Effector memory CD8-positive, alpha-beta T cell (primary cell): ENCODE measurements around the gene PTCD1.

Source experiments
- ATAC-seq: fragments of 150-1000 bp; cut with Tn5 transposase; replicated peaks from 2 replicates; pipeline ENCODE4 v1.10.0; 2021; ENCODE audit warnings: mild to moderate bottlenecking, moderate library complexity
- DNase-seq, 3 experiments: peaks; one replicate each; pipeline ENCODE4 v3.0.0; 2021
- H3K27ac Mint-ChIP-seq, 2 donors: one replicate each; pipeline ENCODE4 v1.8.0; 2022; ENCODE audit warnings: mild to moderate bottlenecking in 2 of 2, mixed read lengths in 2 of 2, moderate library complexity in 2 of 2
- H3K27me3 Mint-ChIP-seq, 2 donors: one replicate each; pipeline ENCODE4 v1.8.0; 2022; ENCODE audit warnings: mixed read lengths in 2 of 2
- H3K36me3 Mint-ChIP-seq: one replicate; pipeline ENCODE4 v1.8.0; 2022; ENCODE audit warnings: mild to moderate bottlenecking, moderate library complexity, mixed read lengths; ENCODE audit not compliant: insufficient read depth
- H3K4me1 Mint-ChIP-seq, 2 donors: one replicate each; pipeline ENCODE4 v1.8.0; 2022; ENCODE audit warnings: low read depth in 2 of 2, mixed read lengths in 2 of 2
- H3K4me3 Mint-ChIP-seq, 2 donors: one replicate each; pipeline ENCODE4 v1.8.0; 2022; ENCODE audit warnings: mild to moderate bottlenecking in 2 of 2, mixed read lengths in 2 of 2, moderate library complexity in 2 of 2
- H3K9me3 Mint-ChIP-seq, 2 donors: one replicate each; pipeline ENCODE4 v1.8.0; 2022; ENCODE audit warnings: mixed read lengths in 2 of 2

PTCD1 gene

GRCh38 chr7:99457650-99458493 is 19.3 kb upstream of the PTCD1 start:
- peaks cover 17 to 20% of the 10 kb centered on the region in 2 donors for H3K4me1 Mint-ChIP-seq
- no peak overlapping the region for H3K27ac Mint-ChIP-seq
- no peak for ATAC-seq
- H3K36me3 Mint-ChIP-seq: peaks cover 43% of the 10 kb centered on the region
- no peak for DNase-seq
- no peaks in the 10 kb centered on the region for H3K9me3 Mint-ChIP-seq
- H3K4me3 Mint-ChIP-seq: no peak overlapping the region
- no peaks in the 10 kb centered on the region for H3K27me3 Mint-ChIP-seq

GRCh38 chr7:99457050-99457649 is 18.6 kb upstream of the PTCD1 start:
- DNase-seq (no peak), ATAC-seq (no peak)
- Mint-ChIP-seq H3K9me3 (no peaks in the 10 kb centered on the region), H3K4me3 (no peak overlapping the region), H3K36me3 (peaks cover 42% of the 10 kb centered on the region), H3K27me3 (no peaks in the 10 kb centered on the region), H3K27ac (no peak overlapping the region), H3K4me1 (peaks cover 17% of the 10 kb centered on the region in 2 donors)

GRCh38 chr7:99456288-99456687 is 17.7 kb upstream of the PTCD1 start:
- H3K4me3 Mint-ChIP-seq: no peak overlapping the region
- H3K4me1 Mint-ChIP-seq: peaks cover 15 to 17% of the 10 kb centered on the region in 2 donors
- ATAC-seq (no peak), DNase-seq (no peak)
- peaks cover 42% of the 10 kb centered on the region for H3K36me3 Mint-ChIP-seq
- no peak overlapping the region for H3K27ac Mint-ChIP-seq
- H3K9me3 Mint-ChIP-seq: no peaks in the 10 kb centered on the region
- H3K27me3 Mint-ChIP-seq: no peaks in the 10 kb centered on the region

- Mint-ChIP-seq H3K4me1 (peaks cover 15 to 17% of the 10 kb centered on the region in 2 donors), H3K9me3 (no peaks in the 10 kb centered on the region), H3K27ac (peak overlapping the region in 1 of 2 donors; percentile 7), H3K4me3 (no peak overlapping the region), H3K36me3 (peaks cover 42% of the 10 kb centered on the region), H3K27me3 (no peaks in the 10 kb centered on the region)
- no peak for ATAC-seq
- DNase-seq: no peak
Observed at GRCh38 chr7:99455874-99456273, 17.3 kb upstream of the PTCD1 start.

GRCh38 chr7:99453105-99453504 is 14.5 kb upstream of the PTCD1 start:
- peaks cover 32% of the 10 kb centered on the region for H3K36me3 Mint-ChIP-seq
- no peaks in the 10 kb centered on the region for H3K27me3 Mint-ChIP-seq
- DNase-seq (no peak), ATAC-seq (no peak)
- H3K9me3 Mint-ChIP-seq: no peaks in the 10 kb centered on the region
- H3K4me1 Mint-ChIP-seq: peaks cover 5 to 7% of the 10 kb centered on the region in 2 donors
- no peak overlapping the region for H3K4me3 Mint-ChIP-seq
- H3K27ac Mint-ChIP-seq: peak overlapping the region in 1 of 2 donors; percentile 26

GRCh38 chr7:99452541-99452940 is 13.9 kb upstream of the PTCD1 start:
- peaks cover 5 to 7% of the 10 kb centered on the region in 2 donors for H3K4me1 Mint-ChIP-seq
- no peaks in the 10 kb centered on the region for H3K9me3 Mint-ChIP-seq
- no peak overlapping the region for H3K27ac Mint-ChIP-seq
- DNase-seq: no peak
- H3K27me3 Mint-ChIP-seq: no peaks in the 10 kb centered on the region
- H3K4me3 Mint-ChIP-seq: no peak overlapping the region
- peaks cover 32% of the 10 kb centered on the region for H3K36me3 Mint-ChIP-seq
- ATAC-seq: no peak

GRCh38 chr7:99451936-99452335 is 13.3 kb upstream of the PTCD1 start:
- peaks cover 35% of the 10 kb centered on the region for H3K36me3 Mint-ChIP-seq
- DNase-seq (no peak), ATAC-seq (no peak)
- no peak overlapping the region for H3K4me3 Mint-ChIP-seq
- no peaks in the 10 kb centered on the region for H3K9me3 Mint-ChIP-seq
- H3K27ac Mint-ChIP-seq: no peak overlapping the region
- peaks cover 5 to 7% of the 10 kb centered on the region in 2 donors for H3K4me1 Mint-ChIP-seq
- no peaks in the 10 kb centered on the region for H3K27me3 Mint-ChIP-seq

GRCh38 chr7:99449326-99449725 is 10.7 kb upstream of the PTCD1 start:
- Mint-ChIP-seq H3K4me3 (no peak overlapping the region), H3K27me3 (no peaks in the 10 kb centered on the region), H3K9me3 (no peaks in the 10 kb centered on the region), H3K4me1 (peaks cover 7% of the 10 kb centered on the region in 2 donors), H3K36me3 (peaks cover 36% of the 10 kb centered on the region), H3K27ac (peak overlapping the region; percentile 36 to 72)
- DNase-seq: no peak
- no peak for ATAC-seq

- Mint-ChIP-seq H3K27me3 (no peaks in the 10 kb centered on the region), H3K4me1 (peaks cover 7% of the 10 kb centered on the region in 2 donors), H3K27ac (no peak overlapping the region), H3K9me3 (no peaks in the 10 kb centered on the region), H3K4me3 (no peak overlapping the region), H3K36me3 (peaks cover 34% of the 10 kb centered on the region)
- ATAC-seq: no peak
- DNase-seq: no peak
Observed at GRCh38 chr7:99448855-99449254, 10.3 kb upstream of the PTCD1 start.

- Mint-ChIP-seq H3K9me3 (no peaks in the 10 kb centered on the region), H3K4me3 (no peak overlapping the region), H3K27me3 (no peaks in the 10 kb centered on the region), H3K4me1 (peaks cover 7 to 11% of the 10 kb centered on the region in 2 donors), H3K27ac (no peak overlapping the region), H3K36me3 (peaks cover 29% of the 10 kb centered on the region)
- ATAC-seq (no peak), DNase-seq (no peak)
Observed at GRCh38 chr7:99447943-99448342, 9.3 kb upstream of the PTCD1 start.

- no peak for ATAC-seq
- H3K36me3 Mint-ChIP-seq: peaks cover 26% of the 10 kb centered on the region
Observed at GRCh38 chr7:99446096-99446495, 7.5 kb upstream of the PTCD1 start.

GRCh38 chr7:99440195-99440594 is 1.6 kb upstream of the PTCD1 start:
- DNase-seq: no peak
- Mint-ChIP-seq H3K27me3 (no peaks in the 10 kb centered on the region), H3K36me3 (peaks cover 9% of the 10 kb centered on the region), H3K4me3 (peak overlapping the region; percentile 97 to 99), H3K27ac (peak overlapping the region; percentile 96 to 98), H3K4me1 (peaks cover 25 to 27% of the 10 kb centered on the region in 2 donors), H3K9me3 (no peaks in the 10 kb centered on the region)
- no peak for ATAC-seq

More at GRCh38 chr7:99446096-99446495, 7.5 kb upstream of the PTCD1 start:
- DNase-seq: no peak
- Mint-ChIP-seq H3K4me3 (no peak overlapping the region), H3K9me3 (no peaks in the 10 kb centered on the region), H3K27me3 (no peaks in the 10 kb centered on the region), H3K27ac (peak overlapping the region in 1 of 2 donors; percentile 23), H3K4me1 (peaks cover 11 to 18% of the 10 kb centered on the region in 2 donors)

GRCh38 chr7:99437946-99438572 is 539 bp downstream of the PTCD1 start:
- H3K27me3 Mint-ChIP-seq: no peaks in the 10 kb centered on the region
- H3K27ac Mint-ChIP-seq: peak overlapping the region; percentile 96 to 98
- H3K36me3 Mint-ChIP-seq: peaks cover 27% of the 10 kb centered on the region
- no peak for DNase-seq
- H3K4me3 Mint-ChIP-seq: peak overlapping the region; percentile 97 to 99
- peaks cover 28 to 29% of the 10 kb centered on the region in 2 donors for H3K4me1 Mint-ChIP-seq
- no peaks in the 10 kb centered on the region for H3K9me3 Mint-ChIP-seq
- ATAC-seq: peak; percentile 39
